ENCODE results near the gene PRSS12.

- TF ChIP-seq CTCF (conservative IDR thresholded peaks at IDR 0.05; ENCODE audit: low read length) (no peak), EZH2phosphoT487 (IDR thresholded peaks at IDR 0.05; ENCODE audit: borderline replicate concordance, low read depth, low read length) (no peak)
Measured at GRCh38 chr4:118317691-118318090, 35.1 kb downstream of the PRSS12 start.
